ENCODE measurements around the gene DNM2.
"Not testable (repeated sequence)": the region's sequence is repeated elsewhere in the genome, so short reads cannot be mapped to it uniquely, and the experiment has no call there.

DNM2 gene

GRCh38 chr19:10870501-10870954 is 152.6 kb downstream of the DNM2 start:
- DNase-seq (ENCODE audit: low spot score), result no peak

- peak; percentile 99 for DNase-seq (ENCODE audit: low spot score)
These were observed 153.2 kb downstream of the DNM2 start, which contains the start of gene CARM1 for GRCh38 chr19:10870955-10871603. Gene CARM1, plus strand, starts transcription at chr19:10871553. Its CDS starts 150 bp downstream, at chr19:10871703.

- DNase-seq (ENCODE audit: low spot score), result peak; percentile 63
These were observed 154.0 kb downstream of the DNM2 start for GRCh38 chr19:10871711-10872545.

- DNase-seq (ENCODE audit: low spot score), result peak; percentile 50
These were observed 154.7 kb downstream of the DNM2 start for GRCh38 chr19:10872546-10873107.

GRCh38 chr19:10874024-10874423 is 156.1 kb downstream of the DNM2 start:
- no peak for DNase-seq (ENCODE audit: low spot score)

- DNase-seq (ENCODE audit: low spot score), result no peak
These were observed 158.8 kb downstream of the DNM2 start for GRCh38 chr19:10876459-10877240.

- not testable (repeated sequence) for DNase-seq (ENCODE audit: low spot score)
These were observed 159.7 kb downstream of the DNM2 start for GRCh38 chr19:10877608-10878007.

- peak; percentile 8 for DNase-seq (ENCODE audit: low spot score)
These were observed 160.4 kb downstream of the DNM2 start for GRCh38 chr19:10878253-10878652.

All from hematopoietic multipotent progenitor cell treated with erythropoietin and hydrocortisone succinate and interleukin-3 and kit ligand, for 17 days (in vitro differentiated cells).